GM12891 (cell line): ENCODE data around the gene CNDP2.

Experiments used
- PAX5 ChIP-seq: IDR thresholded peaks from 2 replicates; pipeline ENCODE4 v1.6.1; 2011; ENCODE audit warnings: low read length, moderate library complexity, mild to moderate bottlenecking; ENCODE audit not compliant: insufficient read depth, severe bottlenecking
- POLR2A ChIP-seq: IDR thresholded peaks from 2 replicates; pipeline ENCODE4 v1.6.1; 2011; ENCODE audit warnings: low read depth, low read length, control low read depth
- POLR2AphosphoS5 ChIP-seq: IDR thresholded peaks from 2 replicates; pipeline ENCODE4 v1.6.1; 2011; ENCODE audit warnings: low read depth, low read length, control low read depth
- POU2F2 ChIP-seq: IDR thresholded peaks from 2 replicates; pipeline ENCODE4 v1.6.1; 2011; ENCODE audit warnings: low read depth, mild to moderate bottlenecking, control low read depth, low read length, moderate library complexity
- SPI1 ChIP-seq: IDR thresholded peaks from 2 replicates; pipeline ENCODE4 v1.6.1; 2011; ENCODE audit warnings: low read depth, low read length, control low read depth
- TAF1 ChIP-seq: IDR thresholded peaks from 2 replicates; pipeline ENCODE4 v1.6.1; 2011; ENCODE audit warnings: low read depth, low read length, control low read depth

DNA sequence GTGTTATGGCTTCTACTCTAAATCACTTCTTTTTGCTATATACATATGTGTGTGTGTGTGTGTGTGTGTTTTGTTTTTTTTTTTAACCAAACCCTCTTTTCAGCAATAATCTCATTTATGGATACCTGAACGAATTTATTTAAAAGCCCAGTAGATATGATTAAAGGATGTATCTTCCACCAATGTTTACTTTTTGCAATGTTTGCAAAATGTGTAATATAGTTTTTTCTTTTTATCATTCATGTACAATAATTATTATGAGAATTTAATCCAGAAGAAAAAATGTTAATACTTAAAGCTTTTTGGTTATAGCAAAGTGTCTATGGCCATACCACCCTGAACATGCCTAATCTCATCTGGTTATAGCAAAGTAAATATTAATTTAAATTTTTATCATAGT lies 1.6 kb upstream of the CNDP2 start:
- TF ChIP-seq POLR2AphosphoS5 (no peak), POLR2A (no peak), TAF1 (no peak), SPI1 (no peak), PAX5 (no peak), POU2F2 (no peak)
